T-cell (primary cell): ENCODE results near the gene ITSN1. TPM values are rescaled to one million over a fixed set of nuclear protein-coding genes. Genes with fewer than 3 reads are reported as not detected.
"Not testable (repeated sequence)": the region's sequence is repeated elsewhere in the genome, so short reads cannot be mapped to it uniquely, and the experiment has no call there.

Experiments used
- ATAC-seq, 4 experiments: fragments of 200-7000 bp in 3 of 4; fragments of 150-1000 bp in 1 of 4; cut with Tn5 transposase; replicated peaks in 1 of 4; 1 replicate in 3 of 4; 2 replicates in 1 of 4; pipeline ENCODE4 v1.10.0; 2021; ENCODE audit warnings: moderate library complexity in 3 of 4, mild to moderate bottlenecking in 2 of 4, moderate number of reproducible peaks in 1 of 4
- CTCF ChIA-PET, 2 donors: fragments of 300-600 bp; sonication (Branson Sonifier 250); formaldehyde crosslinking; loops; one replicate each; lab custom pipeline; 2022; ENCODE audit warnings: antibody characterized with exemption in 2 of 2; lab: Charles Lee
- POLR2A ChIA-PET, 2 donors: fragments of 300-600 bp; sonication (Branson Sonifier 250); formaldehyde crosslinking; loops; one replicate each; lab custom pipeline; 2022; ENCODE audit warnings: antibody characterized with exemption in 2 of 2; lab: Charles Lee
- DNase-seq, 35 experiments: peaks; one replicate each; pipeline versions ENCODE4 v3.0.0 to v3.0.0-alpha.2; 2013 to 2023
- H3K27ac ChIP-seq: one replicate; pipeline ENCODE4 v1.5.1; 2013; ENCODE audit warnings: low read length
- H3K27me3 ChIP-seq, 2 experiments: replicated peaks in 1 of 2; 1 replicate in 1 of 2; 2 replicates in 1 of 2; pipeline versions ENCODE4 v1.6.1 to v1.7.0; 2013; ENCODE audit warnings: low read length in 1 of 2, mixed read lengths in 1 of 2; ENCODE audit not compliant: control insufficient read depth in 2 of 2, insufficient read depth in 2 of 2; ENCODE audit errors: extremely low read depth in 1 of 2
- H3K36me3 ChIP-seq, 2 donors: 1 replicate in 1 of 2; 2 replicates in 1 of 2; pipeline versions ENCODE4 v1.6.1 to v1.7.0; 2013; ENCODE audit warnings: low read length in 1 of 2; ENCODE audit not compliant: control insufficient read depth in 2 of 2, insufficient read depth in 1 of 2; ENCODE audit errors: extremely low read depth in 1 of 2
- H3K4me1 ChIP-seq, 2 experiments: 1 replicate in 1 of 2; 2 replicates in 1 of 2; pipeline versions ENCODE4 v1.6.1 to v1.7.0; 2013; ENCODE audit warnings: low read length in 2 of 2, mixed read lengths in 1 of 2; ENCODE audit not compliant: insufficient read depth in 2 of 2, control insufficient read depth in 1 of 2; ENCODE audit errors: extremely low read depth in 1 of 2
- H3K4me3 ChIP-seq, 2 donors: 1 replicate in 1 of 2; 2 replicates in 1 of 2; pipeline versions ENCODE4 v1.5.1 to v1.7.0; 2013; ENCODE audit warnings: mild to moderate bottlenecking in 2 of 2, low read length in 1 of 2, moderate library complexity in 1 of 2; ENCODE audit not compliant: control insufficient read depth in 1 of 2; ENCODE audit errors: extremely low read depth in 1 of 2
- H3K9me3 ChIP-seq: 2 replicates; pipeline ENCODE4 v1.7.0; 2013
- H3K27ac Mint-ChIP-seq, 2 donors: one replicate each; pipeline ENCODE4 v1.8.0; 2020 to 2021; ENCODE audit warnings: mild to moderate bottlenecking in 2 of 2, mixed read lengths in 2 of 2
- H3K27me3 Mint-ChIP-seq, 2 donors: one replicate each; pipeline ENCODE4 v1.8.0; 2021 to 2022; ENCODE audit warnings: mixed read lengths in 2 of 2
- H3K36me3 Mint-ChIP-seq: one replicate; pipeline ENCODE4 v1.8.0; 2021; ENCODE audit warnings: mixed read lengths
- H3K4me1 Mint-ChIP-seq, 3 donors: one replicate each; pipeline ENCODE4 v1.8.0; 2020 to 2022; ENCODE audit warnings: mixed read lengths in 3 of 3, mild to moderate bottlenecking in 1 of 3
- H3K4me3 Mint-ChIP-seq, 3 donors: one replicate each; pipeline ENCODE4 v1.8.0; 2020 to 2022; ENCODE audit warnings: mild to moderate bottlenecking in 3 of 3, mixed read lengths in 3 of 3, moderate library complexity in 3 of 3
- H3K9me3 Mint-ChIP-seq, 3 donors: one replicate each; pipeline ENCODE4 v1.8.0; 2020 to 2022; ENCODE audit warnings: mixed read lengths in 3 of 3
- WGBS: methylation state at CpG from one replicate; pipeline ENCODE4 v1.1.5; 2013; ENCODE audit warnings: missing lambda C conversion rate; ENCODE audit not compliant: insufficient coverage; 5-methylcytosine and 5-hydroxymethylcytosine counted together
- total RNA-seq, 35 experiments: library from RNA in 6 of 35; stranded (reverse) in 6 of 35; fragments of 120-200 nt in 1 of 35; gene quantifications; one replicate each; pipeline versions ENCODE4 v1.2.1 to v1.2.4 and lab custom pipeline; 2013 to 2026

The ITSN1 gene
- total RNA-seq, 5 donors from 2014 or later (not counting 1 experiment from before 2014, with no cell fraction given) = 2.3 to 3.9 (median 3.0) TPM

- 86% methylated on average over 1 of the region's 2 CpGs for WGBS
- H3K9me3 Mint-ChIP-seq = peaks cover 7 to 9% (median 8%) of the 10 kb centered on the region in 3 donors
- H3K4me3 ChIP-seq = no peak overlapping the region
- no peak overlapping the region for H3K27ac Mint-ChIP-seq
- peaks cover 19% of the 10 kb centered on the region for H3K36me3 Mint-ChIP-seq
- no peaks in the 10 kb centered on the region for H3K4me1 ChIP-seq
- no peaks in the 10 kb centered on the region for H3K36me3 ChIP-seq
- H3K27ac ChIP-seq = no peak overlapping the region
- H3K4me3 Mint-ChIP-seq = no peak overlapping the region
- ChIA-PET CTCF (interaction anchor here in 1 of 2 donors (0.5 kb wide), 1 partner anchor 1174 kb away, joined by 3 read pairs; no protein-coding TSS in a partner anchor), POLR2A (no interaction called here)
- no peak for DNase-seq
- ATAC-seq = no peak
- no peaks in the 10 kb centered on the region for H3K4me1 Mint-ChIP-seq
- peaks cover 4% of the 10 kb centered on the region for H3K9me3 ChIP-seq
- H3K27me3 ChIP-seq = no peaks in the 10 kb centered on the region
- peaks cover 0 to 1% of the 10 kb centered on the region in 2 donors for H3K27me3 Mint-ChIP-seq
Observed at GRCh38 chr21:33775100-33775828, 133.0 kb downstream of the ITSN1 start.

GRCh38 chr21:33780631-33781030 is 138.3 kb downstream of the ITSN1 start:
- CTCF ChIA-PET = no interaction called here
- Histone ChIP-seq H3K27me3 (no peaks in the 10 kb centered on the region), H3K9me3 (peaks cover 4% of the 10 kb centered on the region), H3K4me3 (no peak overlapping the region), H3K36me3 (no peaks in the 10 kb centered on the region), H3K27ac (no peak overlapping the region), H3K4me1 (no peaks in the 10 kb centered on the region)
- POLR2A ChIA-PET = interaction anchor here in 1 of 2 donors (0.6 kb wide), 1 partner anchor 581 kb away, joined by 3 read pairs; no protein-coding TSS in a partner anchor
- no peak overlapping the region for H3K4me3 Mint-ChIP-seq
- 100% methylated on average over 1 of the region's 2 CpGs for WGBS
- H3K36me3 Mint-ChIP-seq = peaks cover 12% of the 10 kb centered on the region
- DNase-seq (no peak), ATAC-seq (no peak)
- H3K27me3 Mint-ChIP-seq = no peaks in the 10 kb centered on the region
- no peak overlapping the region for H3K27ac Mint-ChIP-seq
- H3K4me1 Mint-ChIP-seq = no peaks in the 10 kb centered on the region
- H3K9me3 Mint-ChIP-seq = peaks cover 7 to 9% (median 8%) of the 10 kb centered on the region in 3 donors

- H3K9me3 ChIP-seq = peaks cover 4% of the 10 kb centered on the region
- WGBS = no CpG with 5 or more reads among the region's 2 CpGs
- no peaks in the 10 kb centered on the region for H3K27me3 ChIP-seq
- no peaks in the 10 kb centered on the region for H3K4me1 ChIP-seq
- ChIA-PET POLR2A (no interaction called here), CTCF (no interaction called here)
- H3K9me3 Mint-ChIP-seq = peaks cover 7 to 9% (median 8%) of the 10 kb centered on the region in 3 donors
- no peak for ATAC-seq
- H3K4me3 Mint-ChIP-seq = no peak overlapping the region
- H3K27ac Mint-ChIP-seq = no peak overlapping the region
- H3K27me3 Mint-ChIP-seq = no peaks in the 10 kb centered on the region
- no peak for DNase-seq
- no peak overlapping the region for H3K4me3 ChIP-seq
- H3K27ac ChIP-seq = no peak overlapping the region
- peaks cover 12% of the 10 kb centered on the region for H3K36me3 Mint-ChIP-seq
- H3K36me3 ChIP-seq = no peaks in the 10 kb centered on the region
- H3K4me1 Mint-ChIP-seq = no peaks in the 10 kb centered on the region
Observed at GRCh38 chr21:33781121-33781520, 138.8 kb downstream of the ITSN1 start.

GRCh38 chr21:33783187-33783979 is 141.1 kb downstream of the ITSN1 start:
- Histone ChIP-seq H3K27ac (no peak overlapping the region), H3K36me3 (no peaks in the 10 kb centered on the region), H3K4me1 (no peaks in the 10 kb centered on the region), H3K4me3 (no peak overlapping the region), H3K27me3 (no peaks in the 10 kb centered on the region), H3K9me3 (peaks cover 4% of the 10 kb centered on the region)
- Mint-ChIP-seq H3K27me3 (no peaks in the 10 kb centered on the region), H3K4me3 (no peak overlapping the region), H3K9me3 (peaks cover 7 to 9% (median 8%) of the 10 kb centered on the region in 3 donors), H3K27ac (no peak overlapping the region), H3K4me1 (no peaks in the 10 kb centered on the region), H3K36me3 (peaks cover 12% of the 10 kb centered on the region)
- ChIA-PET CTCF (no interaction called here), POLR2A (no interaction called here)
- no peak for DNase-seq
- no CpG with 5 or more reads among the region's 2 CpGs for WGBS
- ATAC-seq = no peak

- H3K27me3 Mint-ChIP-seq = no peaks in the 10 kb centered on the region
- no peaks in the 10 kb centered on the region for H3K4me1 Mint-ChIP-seq
- H3K27ac ChIP-seq = no peak overlapping the region
- peaks cover 2% of the 10 kb centered on the region for H3K36me3 Mint-ChIP-seq
- H3K36me3 ChIP-seq = no peaks in the 10 kb centered on the region
- H3K9me3 ChIP-seq = no peaks in the 10 kb centered on the region
- no peak overlapping the region for H3K27ac Mint-ChIP-seq
- CTCF ChIA-PET = no interaction called here
- H3K9me3 Mint-ChIP-seq = no peaks in the 10 kb centered on the region
- no peaks in the 10 kb centered on the region for H3K4me1 ChIP-seq
- no peak for ATAC-seq
- no peak overlapping the region for H3K4me3 ChIP-seq
- DNase-seq = no peak
- no CpG with 5 or more reads among the region's 2 CpGs for WGBS
- no peak overlapping the region for H3K4me3 Mint-ChIP-seq
- POLR2A ChIA-PET = no interaction called here
- H3K27me3 ChIP-seq = no peaks in the 10 kb centered on the region
Observed at GRCh38 chr21:33787431-33787830, 145.1 kb downstream of the ITSN1 start.

- H3K9me3 Mint-ChIP-seq, POLR2A ChIA-PET, H3K36me3 Mint-ChIP-seq, DNase-seq, H3K27me3 ChIP-seq, H3K4me1 Mint-ChIP-seq, H3K4me3 ChIP-seq, H3K36me3 ChIP-seq, H3K27me3 Mint-ChIP-seq, H3K4me1 ChIP-seq, H3K9me3 ChIP-seq, CTCF ChIA-PET, H3K4me3 Mint-ChIP-seq, H3K27ac Mint-ChIP-seq, H3K27ac ChIP-seq, ATAC-seq: not testable (repeated sequence)
- WGBS = 100% methylated on average over 2 of the region's 5 CpGs
Observed at GRCh38 chr21:33788438-33788837, 146.1 kb downstream of the ITSN1 start.
